ENCODE data around the gene METTL25B.

DNA sequence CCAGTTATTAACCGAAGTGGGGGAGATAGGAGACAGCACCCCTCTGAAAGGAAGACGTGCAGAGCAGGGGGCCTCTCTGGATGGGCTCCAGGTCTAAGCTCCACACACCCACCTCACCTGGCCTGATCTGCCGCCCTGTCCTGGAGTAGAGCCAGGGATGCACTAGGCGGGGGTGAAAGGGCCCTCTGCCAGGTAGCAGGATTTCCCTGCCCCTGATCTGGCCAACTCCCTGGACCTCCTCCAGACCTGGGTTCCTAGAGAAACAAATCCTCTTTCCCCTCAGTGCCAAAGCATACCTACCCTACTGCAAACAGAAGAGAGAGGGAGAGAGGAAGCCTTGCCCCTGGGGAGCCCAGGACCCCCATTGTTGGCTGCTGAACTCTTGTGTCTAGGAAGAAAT lies 24.9 kb upstream of the METTL25B start:
- no peak for TF ChIP-seq POLR2A (IDR thresholded peaks at IDR 0.05)
- TF ChIP-seq, protein P1, sequence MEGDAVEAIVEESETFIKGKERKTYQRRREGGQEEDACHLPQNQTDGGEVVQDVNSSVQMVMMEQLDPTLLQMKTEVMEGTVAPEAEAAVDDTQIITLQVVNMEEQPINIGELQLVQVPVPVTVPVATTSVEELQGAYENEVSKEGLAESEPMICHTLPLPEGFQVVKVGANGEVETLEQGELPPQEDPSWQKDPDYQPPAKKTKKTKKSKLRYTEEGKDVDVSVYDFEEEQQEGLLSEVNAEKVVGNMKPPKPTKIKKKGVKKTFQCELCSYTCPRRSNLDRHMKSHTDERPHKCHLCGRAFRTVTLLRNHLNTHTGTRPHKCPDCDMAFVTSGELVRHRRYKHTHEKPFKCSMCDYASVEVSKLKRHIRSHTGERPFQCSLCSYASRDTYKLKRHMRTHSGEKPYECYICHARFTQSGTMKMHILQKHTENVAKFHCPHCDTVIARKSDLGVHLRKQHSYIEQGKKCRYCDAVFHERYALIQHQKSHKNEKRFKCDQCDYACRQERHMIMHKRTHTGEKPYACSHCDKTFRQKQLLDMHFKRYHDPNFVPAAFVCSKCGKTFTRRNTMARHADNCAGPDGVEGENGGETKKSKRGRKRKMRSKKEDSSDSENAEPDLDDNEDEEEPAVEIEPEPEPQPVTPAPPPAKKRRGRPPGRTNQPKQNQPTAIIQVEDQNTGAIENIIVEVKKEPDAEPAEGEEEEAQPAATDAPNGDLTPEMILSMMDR (IDR thresholded peaks at IDR 0.05) = no peak
